Neural cell (in vitro differentiated cells): Measurements from ENCODE around the gene TRIM32.

ENCODE experiments used
- CTCF ChIP-seq: fragments of 450-650 bp; IDR thresholded peaks from 2 replicates; pipeline ENCODE4 v1.5.1; 2014; ENCODE audit warnings: antibody characterized with exemption, mild to moderate bottlenecking, moderate library complexity; ENCODE audit not compliant: poor library complexity, severe bottlenecking
- EP300 ChIP-seq: fragments of 450-650 bp; conservative IDR thresholded peaks from 2 replicates; pipeline ENCODE4 v1.6.1; 2014; ENCODE audit warnings: antibody characterized with exemption, mild to moderate bottlenecking, moderate library complexity; ENCODE audit not compliant: poor library complexity, severe bottlenecking
- EZH2 ChIP-seq: fragments of 200-600, 300-800 bp; shearing (Covaris generic), sonication (generic); IDR thresholded peaks from 2 replicates; pipeline ENCODE4 v1.6.1; 2014; ENCODE audit warnings: antibody characterized with exemption, low read length, borderline replicate concordance, mild to moderate bottlenecking; ENCODE audit not compliant: insufficient read depth, poor library complexity, severe bottlenecking
- POLR2AphosphoS5 ChIP-seq: IDR thresholded peaks from 2 replicates; pipeline ENCODE4 v1.6.1; 2012
- REST ChIP-seq: IDR thresholded peaks from 2 replicates; pipeline ENCODE4 v1.6.1; 2012; ENCODE audit warnings: borderline replicate concordance
- SMC3 ChIP-seq: fragments of 450-650 bp; conservative IDR thresholded peaks from 2 replicates; pipeline ENCODE4 v1.6.1; 2014; ENCODE audit warnings: antibody characterized with exemption, mild to moderate bottlenecking, moderate library complexity; ENCODE audit not compliant: poor library complexity

GRCh38 chr9:116662646-116663310 is 24.3 kb upstream of the TRIM32 start:
- TF ChIP-seq CTCF (no peak), SMC3 (no peak), POLR2AphosphoS5 (no peak), EZH2 (no peak), EP300 (no peak), REST (no peak)
